Astrocyte of the cerebellum (primary cell): ENCODE results near the gene POPDC2.

Source experiments
- DNase-seq: peaks from one replicate; pipeline ENCODE4 v3.0.0-alpha.2; 2011; ENCODE audit warnings: low read depth
- H3K4me3 ChIP-seq: 2 replicates; pipeline ENCODE4 v1.5.1; 2011; ENCODE audit warnings: mild to moderate bottlenecking, low read depth, low read length, moderate library complexity
- CTCF ChIP-seq: IDR thresholded peaks from 2 replicates; pipeline ENCODE4 v1.5.1; 2012; ENCODE audit warnings: low read length, low read depth, moderate library complexity, mild to moderate bottlenecking; ENCODE audit errors: missing control alignments
- in situ Hi-C: cut with HindIII; loops from 2 replicates; pipeline ENCODE4 v1.10.0; 2017; ENCODE audit warnings: low sequenced_read_pairs

Gene POPDC2

DNA sequence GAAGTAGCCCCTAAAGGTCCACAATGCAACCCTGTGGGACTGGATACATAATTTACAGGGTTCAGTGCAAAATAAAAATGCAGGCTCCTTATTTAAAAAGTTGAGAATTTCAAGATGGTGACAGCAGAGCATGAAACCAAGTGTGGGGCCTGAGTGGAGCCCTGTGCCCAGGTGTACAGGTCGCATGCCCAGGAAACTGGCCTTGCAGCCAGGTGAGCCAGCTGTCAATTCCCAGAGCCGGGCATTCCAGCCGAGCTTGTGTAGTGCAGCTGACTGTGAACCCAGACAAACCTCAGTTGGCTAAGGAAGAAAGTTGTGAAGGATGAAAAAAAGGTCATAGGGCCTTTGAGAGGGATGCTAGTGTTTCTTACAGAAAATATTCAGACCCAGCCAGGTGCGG is 27.6 kb downstream of the POPDC2 start:
- no peak for DNase-seq
- in situ Hi-C loops, result no loop called here
- TF ChIP-seq CTCF, result no peak
- no peak overlapping the region for H3K4me3 ChIP-seq

GRCh38 chr3:119632216-119632615 is 28.2 kb downstream of the POPDC2 start:
- H3K4me3 ChIP-seq, result no peak overlapping the region
- no peak for TF ChIP-seq CTCF
- in situ Hi-C loops, result no loop called here
- DNase-seq, result no peak

DNA sequence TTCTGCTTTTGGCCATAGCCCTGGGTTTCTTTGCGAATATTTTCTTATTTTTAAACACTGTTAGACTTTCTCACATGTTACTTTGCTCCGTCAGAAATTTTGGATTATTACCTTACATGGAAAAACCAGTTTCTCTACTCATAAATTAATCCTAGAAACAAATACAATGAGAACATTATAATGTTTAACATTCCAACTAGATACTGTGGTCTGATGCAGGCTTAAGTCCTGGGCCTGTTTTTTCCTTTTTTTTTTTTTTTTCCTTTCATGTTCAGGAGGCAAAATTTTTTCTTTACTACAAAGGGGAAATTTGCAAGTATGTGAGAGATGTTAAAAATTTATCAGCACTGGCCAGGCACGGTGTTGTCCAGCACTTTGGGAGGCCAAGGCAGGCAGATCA is 28.9 kb downstream of the POPDC2 start:
- H3K4me3 ChIP-seq, result no peak overlapping the region
- no peak for DNase-seq
- TF ChIP-seq CTCF, result no peak
- in situ Hi-C loops, result no loop called here

DNA sequence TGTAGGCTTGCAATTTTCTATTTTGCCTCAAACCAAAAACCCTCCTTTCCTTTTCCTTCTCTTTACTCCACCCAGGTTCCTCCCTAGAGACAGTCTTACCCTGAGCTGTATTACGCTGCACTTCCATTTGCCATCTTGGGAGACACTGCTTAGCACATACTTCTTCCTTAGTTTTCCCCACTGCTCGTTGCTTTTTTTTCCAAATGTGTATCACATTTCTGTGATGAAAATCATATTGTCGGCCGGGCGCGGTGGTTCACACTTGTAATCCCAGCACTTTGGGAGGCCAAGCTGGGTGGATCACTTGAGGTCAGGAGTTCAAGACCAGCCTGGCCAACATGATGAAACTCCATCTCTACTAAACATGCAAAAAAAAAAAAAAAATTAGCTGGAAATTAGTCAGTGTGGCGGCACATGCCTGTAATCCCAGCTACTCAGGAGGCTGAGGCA is 29.5 kb downstream of the POPDC2 start:
- in situ Hi-C loops, result no loop called here
- H3K4me3 ChIP-seq, result no peak overlapping the region
- no peak for DNase-seq
- no peak for TF ChIP-seq CTCF

GRCh38 chr3:119630128-119630879 is 30.1 kb downstream of the POPDC2 start:
- in situ Hi-C loops, result no loop called here
- no peak for TF ChIP-seq CTCF
- DNase-seq, result no peak
- H3K4me3 ChIP-seq, result no peak overlapping the region

- in situ Hi-C loops, result no loop called here
- peak; percentile 32 for DNase-seq
- H3K4me3 ChIP-seq, result no peak overlapping the region
- no peak for TF ChIP-seq CTCF
Measured at GRCh38 chr3:119628816-119629445, 31.5 kb downstream of the POPDC2 start.
